Neural cell (in vitro differentiated cells): ENCODE results near the gene SPTB. TPM values are rescaled to one million over a fixed set of nuclear protein-coding genes. Genes with fewer than 3 reads are reported as not detected.

Experiments used
- H2AFZ ChIP-seq: fragments of 200-600, 300-800 bp; sonication (generic), shearing (Covaris generic); 2 replicates; pipeline ENCODE4 v1.6.0; 2014; ENCODE audit warnings: low read depth, mild to moderate bottlenecking, antibody characterized with exemption, low read length, moderate library complexity
- H3F3A ChIP-seq: fragments of 200-600 bp; shearing (Covaris generic); 2 replicates; pipeline ENCODE4 v1.6.1; 2016; ENCODE audit warnings: mild to moderate bottlenecking, moderate library complexity, mixed read lengths, antibody characterized with exemption, low read length; ENCODE audit not compliant: insufficient read depth, poor library complexity, severe bottlenecking
- H3K27ac ChIP-seq: fragments of 200-600, 300-800 bp; sonication (generic), shearing (Covaris generic); 2 replicates; pipeline ENCODE4 v1.5.1; 2014; ENCODE audit warnings: mild to moderate bottlenecking, low read length, moderate library complexity
- H3K27me3 ChIP-seq: fragments of 300-800, 200-600 bp; sonication (generic), shearing (Covaris generic); 2 replicates; pipeline ENCODE4 v1.6.0; 2014; ENCODE audit warnings: mild to moderate bottlenecking, low read depth, low read length, moderate library complexity; ENCODE audit not compliant: insufficient read depth
- H3K36me3 ChIP-seq: fragments of 300-800, 200-600 bp; sonication (generic), shearing (Covaris generic); 2 replicates; pipeline ENCODE4 v1.5.1; 2014; ENCODE audit warnings: mild to moderate bottlenecking, antibody characterized with exemption, low read length, moderate library complexity; ENCODE audit not compliant: insufficient read depth
- H3K4me2 ChIP-seq: fragments of 300-800, 200-600 bp; sonication (generic), shearing (Covaris generic); 2 replicates; pipeline ENCODE4 v1.6.0; 2014; ENCODE audit warnings: mild to moderate bottlenecking, low read length
- H3K4me3 ChIP-seq: fragments of 300-800, 200-600 bp; sonication (generic), shearing (Covaris generic); 2 replicates; pipeline ENCODE4 v1.5.1; 2014; ENCODE audit warnings: mild to moderate bottlenecking, low read length, moderate library complexity
- H3K79me2 ChIP-seq: fragments of 200-600 bp; shearing (Covaris generic); replicated peaks from 2 replicates; pipeline ENCODE4 v1.6.0; 2014; ENCODE audit warnings: mild to moderate bottlenecking, low read length, moderate library complexity; ENCODE audit not compliant: insufficient read depth
- H3K9ac ChIP-seq: fragments of 300-800, 200-600 bp; sonication (generic), shearing (Covaris generic); 2 replicates; pipeline ENCODE4 v1.6.1; 2016; ENCODE audit warnings: mild to moderate bottlenecking, low read length, mixed read lengths
- H3K9me2 ChIP-seq: fragments of 200-600 bp; shearing (Covaris generic); 2 replicates; pipeline ENCODE4 v1.6.1; 2016; ENCODE audit warnings: mild to moderate bottlenecking, low read length, mixed read lengths; ENCODE audit not compliant: insufficient read depth
- H3K9me3 ChIP-seq: fragments of 200-600, 300-800 bp; sonication (generic), shearing (Covaris generic); 2 replicates; pipeline ENCODE4 v1.6.1; 2016; ENCODE audit warnings: mild to moderate bottlenecking, mixed run types, low read length, moderate library complexity, mixed read lengths
- H4K20me1 ChIP-seq: fragments of 200-600 bp; shearing (Covaris generic); 2 replicates; pipeline ENCODE4 v1.6.1; 2016; ENCODE audit warnings: mild to moderate bottlenecking, mixed run types; ENCODE audit not compliant: insufficient read depth
- EP300 ChIP-seq: fragments of 450-650 bp; conservative IDR thresholded peaks from 2 replicates; pipeline ENCODE4 v1.6.1; 2014; ENCODE audit warnings: antibody characterized with exemption, mild to moderate bottlenecking, moderate library complexity; ENCODE audit not compliant: poor library complexity, severe bottlenecking
- EZH2 ChIP-seq: fragments of 200-600, 300-800 bp; shearing (Covaris generic), sonication (generic); IDR thresholded peaks from 2 replicates; pipeline ENCODE4 v1.6.1; 2014; ENCODE audit warnings: antibody characterized with exemption, low read length, borderline replicate concordance, mild to moderate bottlenecking; ENCODE audit not compliant: insufficient read depth, poor library complexity, severe bottlenecking
- MXI1 ChIP-seq: fragments of 450-650 bp; conservative IDR thresholded peaks from 2 replicates; pipeline ENCODE4 v1.6.1; 2014; ENCODE audit warnings: antibody characterized with exemption, mild to moderate bottlenecking; ENCODE audit not compliant: poor library complexity, severe bottlenecking
- POLR2AphosphoS5 ChIP-seq: IDR thresholded peaks from 2 replicates; pipeline ENCODE4 v1.6.1; 2012
- RAD21 ChIP-seq: fragments of 450-650 bp; conservative IDR thresholded peaks from 2 replicates; pipeline ENCODE4 v1.6.1; 2014; ENCODE audit warnings: antibody characterized with exemption, mild to moderate bottlenecking, moderate library complexity
- REST ChIP-seq: IDR thresholded peaks from 2 replicates; pipeline ENCODE4 v1.6.1; 2012; ENCODE audit warnings: borderline replicate concordance
- TAF1 ChIP-seq: IDR thresholded peaks from 2 replicates; pipeline ENCODE4 v1.6.1; 2012; ENCODE audit warnings: low read depth
- polyA plus RNA-seq: library from polyadenylated mRNA; depleted of rRNA; stranded (reverse); fragments of >200 nt; gene quantifications from 2 replicates; pipeline ENCODE4 v1.2.3, GENCODE V29; 2014

The SPTB gene
- polyA plus RNA-seq, 1 donor from 2014 or later: 1.9 TPM

- Histone ChIP-seq H3K79me2 (no peaks in the 10 kb centered on the region), H3K9me2 (no peaks in the 10 kb centered on the region), H4K20me1 (no peaks in the 10 kb centered on the region), H3K9ac (no peak overlapping the region), H3K36me3 (no peaks in the 10 kb centered on the region), H2AFZ (no peak overlapping the region), H3K27me3 (no peaks in the 10 kb centered on the region), H3K4me2 (no peak overlapping the region), H3F3A (no peaks in the 10 kb centered on the region), H3K4me3 (no peak overlapping the region), H3K9me3 (no peaks in the 10 kb centered on the region), H3K27ac (no peak overlapping the region)
- TF ChIP-seq MXI1 (no peak), EP300 (no peak), EZH2 (no peak)
Observed at GRCh38 chr14:64723691-64724577, 155.8 kb downstream of the SPTB start.

GRCh38 chr14:64722842-64723447 is 156.8 kb downstream of the SPTB start:
- Histone ChIP-seq H3K27me3 (no peaks in the 10 kb centered on the region), H3K9me3 (no peaks in the 10 kb centered on the region), H3K79me2 (peaks cover 3% of the 10 kb centered on the region), H3F3A (no peaks in the 10 kb centered on the region), H3K4me3 (no peak overlapping the region), H3K27ac (no peak overlapping the region), H2AFZ (no peak overlapping the region), H3K9me2 (no peaks in the 10 kb centered on the region), H3K36me3 (no peaks in the 10 kb centered on the region), H3K4me2 (no peak overlapping the region), H4K20me1 (no peaks in the 10 kb centered on the region), H3K9ac (no peak overlapping the region)
- no peak for TF ChIP-seq EZH2
- TF ChIP-seq MXI1: no peak
- TF ChIP-seq POLR2AphosphoS5: no peak
- no peak for TF ChIP-seq EP300

GRCh38 chr14:64721899-64722298 is 157.8 kb downstream of the SPTB start:
- Histone ChIP-seq H4K20me1 (no peaks in the 10 kb centered on the region), H3K4me2 (no peak overlapping the region)

GRCh38 chr14:64721391-64721791 is 158.3 kb downstream of the SPTB start:
- H3K9me2 ChIP-seq: no peaks in the 10 kb centered on the region
- H3K36me3 ChIP-seq: no peaks in the 10 kb centered on the region
- H3F3A ChIP-seq: no peaks in the 10 kb centered on the region
- no peaks in the 10 kb centered on the region for H3K27me3 ChIP-seq
- no peak overlapping the region for H3K9ac ChIP-seq
- H3K4me3 ChIP-seq: no peak overlapping the region
- H3K27ac ChIP-seq: no peak overlapping the region
- TF ChIP-seq MXI1 (no peak), POLR2AphosphoS5 (no peak), RAD21 (no peak), REST (no peak)
- no peaks in the 10 kb centered on the region for H3K9me3 ChIP-seq
- no peak overlapping the region for H3K4me2 ChIP-seq
- H2AFZ ChIP-seq: no peak overlapping the region
- H3K79me2 ChIP-seq: peaks cover 11% of the 10 kb centered on the region
- H4K20me1 ChIP-seq: no peaks in the 10 kb centered on the region

More at GRCh38 chr14:64721899-64722298, 157.8 kb downstream of the SPTB start:
- no peak overlapping the region for H3K9ac ChIP-seq
- no peaks in the 10 kb centered on the region for H3K9me2 ChIP-seq
- no peaks in the 10 kb centered on the region for H3K9me3 ChIP-seq
- TF ChIP-seq EZH2 (no peak), TAF1 (no peak)
- H2AFZ ChIP-seq: no peak overlapping the region
- no peaks in the 10 kb centered on the region for H3K36me3 ChIP-seq
- peaks cover 6% of the 10 kb centered on the region for H3K79me2 ChIP-seq
- H3K27ac ChIP-seq: no peak overlapping the region
- H3K27me3 ChIP-seq: no peaks in the 10 kb centered on the region
- H3F3A ChIP-seq: no peaks in the 10 kb centered on the region
- no peak overlapping the region for H3K4me3 ChIP-seq
